GM18909 (cell line): ENCODE results near the gene DAPK1.

ENCODE experiments used
- ATAC-seq: cut with Tn5 transposase; IDR thresholded peaks from one replicate; pipeline ENCODE4 v1.9.1; 2021; ENCODE audit warnings: mild to moderate bottlenecking; ENCODE audit not compliant: unreplicated experiment, poor library complexity

The DAPK1 gene

GRCh38 chr9:87515588-87516221 lies 18.0 kb downstream of the DAPK1 start:
- ATAC-seq, result no peak

GRCh38 chr9:87516222-87516925 lies 18.7 kb downstream of the DAPK1 start:
- no peak for ATAC-seq

GRCh38 chr9:87516926-87517290 lies 19.2 kb downstream of the DAPK1 start:
- ATAC-seq, result no peak

- ATAC-seq, result no peak
Observed at GRCh38 chr9:87517732-87518131, 20.1 kb downstream of the DAPK1 start.

- ATAC-seq, result no peak
Observed at GRCh38 chr9:87518702-87519335, 21.2 kb downstream of the DAPK1 start.

GRCh38 chr9:87519461-87519860 lies 21.8 kb downstream of the DAPK1 start:
- ATAC-seq, result no peak

GRCh38 chr9:87520172-87520683 lies 22.6 kb downstream of the DAPK1 start:
- no peak for ATAC-seq

GRCh38 chr9:87521834-87522233 lies 24.2 kb downstream of the DAPK1 start:
- ATAC-seq, result no peak

- no peak for ATAC-seq
Observed at GRCh38 chr9:87524061-87524460, 26.4 kb downstream of the DAPK1 start.

GRCh38 chr9:87525546-87526303 lies 28.1 kb downstream of the DAPK1 start:
- no peak for ATAC-seq

- no peak for ATAC-seq
Observed at GRCh38 chr9:87527211-87527916, 29.7 kb downstream of the DAPK1 start.

GRCh38 chr9:87528969-87529368 lies 31.3 kb downstream of the DAPK1 start:
- ATAC-seq, result no peak

GRCh38 chr9:87529671-87530070 lies 32.0 kb downstream of the DAPK1 start:
- no peak for ATAC-seq

GRCh38 chr9:87530716-87531115 lies 33.0 kb downstream of the DAPK1 start:
- ATAC-seq, result no peak

- no peak for ATAC-seq
Observed at GRCh38 chr9:87531370-87532295, 34.0 kb downstream of the DAPK1 start.

- ATAC-seq, result no peak
Observed at GRCh38 chr9:87533271-87533670, 35.6 kb downstream of the DAPK1 start.

- ATAC-seq, result no peak
Observed at GRCh38 chr9:87534036-87534435, 36.4 kb downstream of the DAPK1 start.

- ATAC-seq, result no peak
Observed at GRCh38 chr9:87534957-87535356, 37.3 kb downstream of the DAPK1 start.
